Liver (tissue), 9 donors: Measurements from ENCODE around the gene PPP2R3B. TPM values are rescaled to one million over a fixed set of nuclear protein-coding genes. Genes with fewer than 3 reads are reported as not detected.

Source experiments
- DNase-seq: peaks from one replicate; pipeline ENCODE4 v3.0.0-alpha.2; 2017; ENCODE audit warnings: low spot score
- H3K27ac ChIP-seq, 2 donors: one replicate each; pipeline ENCODE4 v1.7.0; 2013; ENCODE audit warnings: inconsistent platforms in 2 of 2, low read length in 2 of 2, control low read depth in 1 of 2, low read depth in 1 of 2, mild to moderate bottlenecking in 1 of 2
- H3K27me3 ChIP-seq, 4 donors: one replicate each; pipeline versions ENCODE4 v1.6.1 to v1.7.0; 2013; ENCODE audit warnings: low read length in 3 of 4, inconsistent platforms in 1 of 4, mild to moderate bottlenecking in 1 of 4, moderate library complexity in 1 of 4; ENCODE audit not compliant: control insufficient read depth in 4 of 4, insufficient read depth in 4 of 4
- H3K36me3 ChIP-seq, 4 donors: one replicate each; pipeline versions ENCODE4 v1.6.1 to v1.7.0; 2013; ENCODE audit warnings: low read length in 3 of 4, mild to moderate bottlenecking in 3 of 4, low read depth in 1 of 4, moderate library complexity in 1 of 4; ENCODE audit not compliant: control insufficient read depth in 4 of 4, insufficient read depth in 3 of 4
- H3K4me1 ChIP-seq, 4 donors: one replicate each; pipeline versions ENCODE4 v1.6.1 to v1.7.0; 2013; ENCODE audit warnings: low read length in 3 of 4, mild to moderate bottlenecking in 3 of 4, moderate library complexity in 1 of 4; ENCODE audit not compliant: control insufficient read depth in 4 of 4, insufficient read depth in 4 of 4
- H3K4me3 ChIP-seq, 3 donors: one replicate each; pipeline versions ENCODE4 v1.6.1 to v1.7.0; 2013; ENCODE audit warnings: low read length in 3 of 3, control low read depth in 1 of 3, low read depth in 1 of 3, mild to moderate bottlenecking in 1 of 3
- H3K9ac ChIP-seq, 2 donors: one replicate each; pipeline ENCODE4 v1.7.0; 2013; ENCODE audit warnings: low read length in 2 of 2, mild to moderate bottlenecking in 2 of 2, moderate library complexity in 2 of 2, control low read depth in 1 of 2, low read depth in 1 of 2
- H3K9me3 ChIP-seq, 4 donors: one replicate each; pipeline versions ENCODE4 v1.6.1 to v1.7.0; 2013; ENCODE audit warnings: low read length in 3 of 4; ENCODE audit not compliant: control insufficient read depth in 4 of 4
- ATF3 ChIP-seq: IDR thresholded peaks from 2 replicates; pipeline ENCODE4 v1.6.1; 2016; ENCODE audit warnings: antibody characterized with exemption
- FOXA1 ChIP-seq: IDR thresholded peaks from 2 replicates; pipeline ENCODE4 v1.6.1; 2016; ENCODE audit warnings: antibody characterized with exemption
- FOXA2 ChIP-seq: IDR thresholded peaks from 2 replicates; pipeline ENCODE4 v1.6.1; 2016; ENCODE audit warnings: antibody characterized with exemption
- HNF4G ChIP-seq: IDR thresholded peaks from 2 replicates; pipeline ENCODE4 v1.6.1; 2016; ENCODE audit warnings: antibody characterized with exemption
- JUND ChIP-seq, 2 donors: IDR thresholded peaks; 2 replicates each; pipeline ENCODE4 v1.6.1; 2016; ENCODE audit warnings: antibody characterized with exemption in 2 of 2
- NR2F2 ChIP-seq: IDR thresholded peaks from 2 replicates; pipeline ENCODE4 v1.6.1; 2016; ENCODE audit warnings: antibody characterized with exemption
- RAD21 ChIP-seq, 2 donors: IDR thresholded peaks; 2 replicates each; pipeline ENCODE4 v1.6.1; 2016; ENCODE audit warnings: antibody characterized with exemption in 2 of 2, mild to moderate bottlenecking in 2 of 2
- REST ChIP-seq: IDR thresholded peaks from 2 replicates; pipeline ENCODE4 v1.6.1; 2016; ENCODE audit warnings: antibody characterized with exemption, mild to moderate bottlenecking
- RXRA ChIP-seq, 2 donors: IDR thresholded peaks; 2 replicates each; pipeline ENCODE4 v1.6.1; 2017 to 2018; ENCODE audit warnings: antibody characterized with exemption in 2 of 2, mild to moderate bottlenecking in 1 of 2
- SP1 ChIP-seq: IDR thresholded peaks from 2 replicates; pipeline ENCODE4 v1.6.1; 2018; ENCODE audit warnings: antibody characterized with exemption, mild to moderate bottlenecking
- TAF1 ChIP-seq: conservative IDR thresholded peaks from 2 replicates; pipeline ENCODE4 v1.6.1; 2016; ENCODE audit warnings: antibody characterized with exemption, mild to moderate bottlenecking
- YY1 ChIP-seq: IDR thresholded peaks from 2 replicates; pipeline ENCODE4 v1.6.1; 2016; ENCODE audit warnings: antibody characterized with exemption, mild to moderate bottlenecking
- ZBTB33 ChIP-seq: IDR thresholded peaks from 2 replicates; pipeline ENCODE4 v1.6.1; 2016; ENCODE audit warnings: antibody characterized with exemption
- WGBS: extraction: QIAGEN DNeasy Blood & Tissue Kit; methylation state at CpG from one replicate; pipeline ENCODE4 v1.1.7; 2013; 5-methylcytosine and 5-hydroxymethylcytosine counted together
- polyA plus RNA-seq, 2 donors: library from polyadenylated mRNA; stranded (reverse) in 1 of 2; unstranded in 1 of 2; fragments of 200-250 nt in 1 of 2; fragments of >200 nt in 1 of 2; fragmentation: Nextera tagmentation in 1 of 2; extraction: Ambion mirVana in 1 of 2; gene quantifications; one replicate each; pipeline versions ENCODE4 v1.2.1 to v1.2.3, GENCODE V29; 2013 to 2015
- total RNA-seq, 2 donors: library from RNA; depleted of rRNA; stranded (reverse); fragments of >200 nt; gene quantifications; one replicate each; pipeline ENCODE4 v1.2.3, GENCODE V29; 2014
- TF ChIP-seq, protein P1 (sequence below): fragments of 150-350 bp; IDR thresholded peaks from 2 replicates; pipeline ENCODE4 v1.5.1; 2017; ENCODE audit warnings: improper control_type of control experiment, low read depth, low read length; ENCODE audit not compliant: missing input control
- donor health status: healthy.
- donor health status: healthy.
- donor health status: healthy.
- donor health status: healthy.
- donor health status: healthy.

The PPP2R3B gene
- total and polyA plus RNA-seq, 4 donors: 1.2 to 8.2 (median 4.3) TPM

- 85% methylated on average over 15 of the region's 15 CpGs for WGBS
- peaks cover 0 to 11% (median 0%) of the 10 kb centered on the region in 4 donors for H3K27me3 ChIP-seq
- no peaks in the 10 kb centered on the region for H3K36me3 ChIP-seq
- H3K4me3 ChIP-seq: no peak overlapping the region
- no peak for TF ChIP-seq JUND (IDR thresholded peaks at IDR 0.05)
- no peak for TF ChIP-seq RAD21 (IDR thresholded peaks at IDR 0.05)
- TF ChIP-seq, protein P1, sequence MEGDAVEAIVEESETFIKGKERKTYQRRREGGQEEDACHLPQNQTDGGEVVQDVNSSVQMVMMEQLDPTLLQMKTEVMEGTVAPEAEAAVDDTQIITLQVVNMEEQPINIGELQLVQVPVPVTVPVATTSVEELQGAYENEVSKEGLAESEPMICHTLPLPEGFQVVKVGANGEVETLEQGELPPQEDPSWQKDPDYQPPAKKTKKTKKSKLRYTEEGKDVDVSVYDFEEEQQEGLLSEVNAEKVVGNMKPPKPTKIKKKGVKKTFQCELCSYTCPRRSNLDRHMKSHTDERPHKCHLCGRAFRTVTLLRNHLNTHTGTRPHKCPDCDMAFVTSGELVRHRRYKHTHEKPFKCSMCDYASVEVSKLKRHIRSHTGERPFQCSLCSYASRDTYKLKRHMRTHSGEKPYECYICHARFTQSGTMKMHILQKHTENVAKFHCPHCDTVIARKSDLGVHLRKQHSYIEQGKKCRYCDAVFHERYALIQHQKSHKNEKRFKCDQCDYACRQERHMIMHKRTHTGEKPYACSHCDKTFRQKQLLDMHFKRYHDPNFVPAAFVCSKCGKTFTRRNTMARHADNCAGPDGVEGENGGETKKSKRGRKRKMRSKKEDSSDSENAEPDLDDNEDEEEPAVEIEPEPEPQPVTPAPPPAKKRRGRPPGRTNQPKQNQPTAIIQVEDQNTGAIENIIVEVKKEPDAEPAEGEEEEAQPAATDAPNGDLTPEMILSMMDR: no peak
- TF ChIP-seq REST: no peak
- TF ChIP-seq FOXA2: no peak
- TF ChIP-seq RXRA (IDR thresholded peaks at IDR 0.05): no peak
- TF ChIP-seq YY1: no peak
- no peak for TF ChIP-seq SP1
- TF ChIP-seq HNF4G: no peak
- TF ChIP-seq ZBTB33: no peak
- no peak for TF ChIP-seq ATF3
- H3K9me3 ChIP-seq: no peaks in the 10 kb centered on the region
- DNase-seq: no peak
- no peak overlapping the region for H3K27ac ChIP-seq
- no peak overlapping the region for H3K9ac ChIP-seq
- H3K4me1 ChIP-seq: peaks cover 8 to 22% (median 16%) of the 10 kb centered on the region in 4 donors
Observed at GRCh38 chrX:371907-372306, 14.8 kb downstream of the PPP2R3B start.

DNA sequence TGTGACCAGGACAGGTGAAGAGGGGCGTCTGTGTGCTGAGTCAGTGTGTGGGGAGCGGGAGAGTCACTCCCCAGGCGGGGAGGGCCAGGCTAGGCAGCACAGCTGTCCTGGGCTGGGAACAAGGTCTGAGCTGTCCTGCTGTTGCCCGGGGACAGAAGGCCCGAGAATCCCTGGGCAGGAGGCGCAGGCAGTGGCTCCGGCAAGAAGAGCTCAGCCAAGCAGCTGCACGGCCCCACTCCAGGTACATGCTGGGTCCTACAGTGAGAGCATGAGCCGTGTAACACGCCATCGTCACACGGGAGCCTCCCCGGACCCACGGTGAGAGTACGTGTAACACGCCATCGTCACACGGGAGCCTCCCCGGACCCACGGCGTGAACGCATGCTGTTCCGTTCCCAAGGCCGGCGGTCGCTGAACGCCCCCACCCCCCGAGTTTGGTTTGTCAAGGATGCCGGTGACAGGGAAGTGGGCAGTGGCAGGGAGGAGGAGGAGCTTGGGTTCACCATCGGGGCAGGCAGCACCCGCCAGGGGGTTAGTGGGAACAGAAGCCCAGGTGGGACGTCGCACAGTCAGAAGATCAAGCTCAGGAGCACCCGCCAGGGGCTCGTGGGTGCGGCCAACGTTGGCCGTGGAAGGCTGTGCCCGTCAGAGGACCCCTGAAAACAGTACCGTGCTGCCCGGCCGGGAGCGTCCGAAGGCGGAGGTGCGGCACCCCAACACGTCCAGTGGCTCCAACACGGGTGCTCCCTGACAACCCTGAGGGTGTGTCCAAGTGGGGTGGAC is 15.6 kb downstream of the PPP2R3B start:
- 95% methylated on average over 48 of the region's 48 CpGs for WGBS
- DNase-seq: no peak

More for the DNA sequence above, 15.6 kb downstream of the PPP2R3B start:
- H3K36me3 ChIP-seq: no peaks in the 10 kb centered on the region
- H3K9me3 ChIP-seq: no peaks in the 10 kb centered on the region
- no peak overlapping the region for H3K4me3 ChIP-seq
- H3K4me1 ChIP-seq: peaks cover 8 to 22% (median 16%) of the 10 kb centered on the region in 4 donors
- no peak for TF ChIP-seq HNF4G
- TF ChIP-seq YY1: no peak
- TF ChIP-seq TAF1: no peak
- TF ChIP-seq ZBTB33: no peak
- no peak for TF ChIP-seq NR2F2
- TF ChIP-seq FOXA1: no peak
- no peak for TF ChIP-seq SP1
- TF ChIP-seq ATF3: no peak
- TF ChIP-seq, protein P1: no peak
- H3K27me3 ChIP-seq: peaks cover 0 to 11% (median 0%) of the 10 kb centered on the region in 4 donors
- no peak overlapping the region for H3K9ac ChIP-seq
- no peak overlapping the region for H3K27ac ChIP-seq
